Measurements from ENCODE around the gene DZIP1.

DNA sequence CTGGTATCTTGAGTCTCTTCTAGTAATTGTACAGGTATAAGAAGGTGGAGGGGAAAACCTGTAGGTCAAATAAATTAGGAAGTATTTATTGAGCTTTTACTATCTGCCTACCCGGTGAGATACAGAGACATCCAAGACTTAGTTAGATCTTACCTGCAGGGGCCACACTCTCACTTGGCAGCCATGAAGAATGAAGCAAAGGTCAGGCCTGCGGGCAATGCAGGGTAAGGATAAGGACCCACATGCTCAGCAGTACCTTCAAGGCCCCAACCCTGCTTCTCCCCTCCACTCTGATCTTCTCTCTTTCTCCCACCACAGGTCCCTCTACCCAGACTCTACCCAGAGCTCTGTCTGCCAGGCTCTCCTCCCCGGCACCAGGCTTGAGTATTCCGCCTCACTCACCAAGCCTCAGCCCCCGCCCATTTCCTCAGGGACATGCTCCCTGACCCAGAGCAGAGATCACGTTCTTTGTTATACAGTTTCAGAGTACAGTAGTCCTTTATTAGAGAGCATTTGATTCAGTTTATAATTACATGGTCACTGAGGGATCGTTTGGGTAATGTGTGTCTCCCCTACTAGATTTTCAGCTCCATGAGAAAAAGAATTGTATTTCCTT is 110.9 kb downstream of the DZIP1 start:
- TF ChIP-seq BCL11A (IDR thresholded peaks at IDR 0.05; ENCODE audit: low read depth, low read length) (no peak), JUNB (IDR thresholded peaks at IDR 0.05) (no peak), EZH2 (IDR thresholded peaks at IDR 0.05; ENCODE audit: borderline replicate concordance, control insufficient read depth, low read depth, low read length) (no peak), PRDM15 (CRISPR knock-in tag; IDR thresholded peaks at IDR 0.05) (no peak), MYB (IDR thresholded peaks at IDR 0.05; ENCODE audit: borderline replicate concordance, low read depth, low read length) (no peak), HDGF (IDR thresholded peaks at IDR 0.05) (no peak), MXI1 (IDR thresholded peaks at IDR 0.05; ENCODE audit: low read depth, low read length) (no peak), SRF (IDR thresholded peaks at IDR 0.05; ENCODE audit: low read depth in 2 of 2, low read length in 2 of 2) (no peak)
- TF ChIP-seq, protein P1, sequence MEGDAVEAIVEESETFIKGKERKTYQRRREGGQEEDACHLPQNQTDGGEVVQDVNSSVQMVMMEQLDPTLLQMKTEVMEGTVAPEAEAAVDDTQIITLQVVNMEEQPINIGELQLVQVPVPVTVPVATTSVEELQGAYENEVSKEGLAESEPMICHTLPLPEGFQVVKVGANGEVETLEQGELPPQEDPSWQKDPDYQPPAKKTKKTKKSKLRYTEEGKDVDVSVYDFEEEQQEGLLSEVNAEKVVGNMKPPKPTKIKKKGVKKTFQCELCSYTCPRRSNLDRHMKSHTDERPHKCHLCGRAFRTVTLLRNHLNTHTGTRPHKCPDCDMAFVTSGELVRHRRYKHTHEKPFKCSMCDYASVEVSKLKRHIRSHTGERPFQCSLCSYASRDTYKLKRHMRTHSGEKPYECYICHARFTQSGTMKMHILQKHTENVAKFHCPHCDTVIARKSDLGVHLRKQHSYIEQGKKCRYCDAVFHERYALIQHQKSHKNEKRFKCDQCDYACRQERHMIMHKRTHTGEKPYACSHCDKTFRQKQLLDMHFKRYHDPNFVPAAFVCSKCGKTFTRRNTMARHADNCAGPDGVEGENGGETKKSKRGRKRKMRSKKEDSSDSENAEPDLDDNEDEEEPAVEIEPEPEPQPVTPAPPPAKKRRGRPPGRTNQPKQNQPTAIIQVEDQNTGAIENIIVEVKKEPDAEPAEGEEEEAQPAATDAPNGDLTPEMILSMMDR (IDR thresholded peaks at IDR 0.05 in 2 of 3, conservative IDR thresholded peaks at IDR 0.05 in 1 of 3; ENCODE audit: control insufficient read depth in 2 of 3, extremely low read depth in 1 of 3, insufficient read depth in 1 of 3, low read depth in 3 of 3, low read length in 3 of 3): no peak
- TF ChIP-seq, protein P2, sequence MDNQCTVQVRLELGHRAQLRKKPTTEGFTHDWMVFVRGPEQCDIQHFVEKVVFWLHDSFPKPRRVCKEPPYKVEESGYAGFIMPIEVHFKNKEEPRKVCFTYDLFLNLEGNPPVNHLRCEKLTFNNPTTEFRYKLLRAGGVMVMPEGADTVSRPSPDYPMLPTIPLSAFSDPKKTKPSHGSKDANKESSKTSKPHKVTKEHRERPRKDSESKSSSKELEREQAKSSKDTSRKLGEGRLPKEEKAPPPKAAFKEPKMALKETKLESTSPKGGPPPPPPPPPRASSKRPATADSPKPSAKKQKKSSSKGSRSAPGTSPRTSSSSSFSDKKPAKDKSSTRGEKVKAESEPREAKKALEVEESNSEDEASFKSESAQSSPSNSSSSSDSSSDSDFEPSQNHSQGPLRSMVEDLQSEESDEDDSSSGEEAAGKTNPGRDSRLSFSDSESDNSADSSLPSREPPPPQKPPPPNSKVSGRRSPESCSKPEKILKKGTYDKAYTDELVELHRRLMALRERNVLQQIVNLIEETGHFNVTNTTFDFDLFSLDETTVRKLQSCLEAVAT (IDR thresholded peaks at IDR 0.05): no peak
- TF ChIP-seq, protein P3, sequence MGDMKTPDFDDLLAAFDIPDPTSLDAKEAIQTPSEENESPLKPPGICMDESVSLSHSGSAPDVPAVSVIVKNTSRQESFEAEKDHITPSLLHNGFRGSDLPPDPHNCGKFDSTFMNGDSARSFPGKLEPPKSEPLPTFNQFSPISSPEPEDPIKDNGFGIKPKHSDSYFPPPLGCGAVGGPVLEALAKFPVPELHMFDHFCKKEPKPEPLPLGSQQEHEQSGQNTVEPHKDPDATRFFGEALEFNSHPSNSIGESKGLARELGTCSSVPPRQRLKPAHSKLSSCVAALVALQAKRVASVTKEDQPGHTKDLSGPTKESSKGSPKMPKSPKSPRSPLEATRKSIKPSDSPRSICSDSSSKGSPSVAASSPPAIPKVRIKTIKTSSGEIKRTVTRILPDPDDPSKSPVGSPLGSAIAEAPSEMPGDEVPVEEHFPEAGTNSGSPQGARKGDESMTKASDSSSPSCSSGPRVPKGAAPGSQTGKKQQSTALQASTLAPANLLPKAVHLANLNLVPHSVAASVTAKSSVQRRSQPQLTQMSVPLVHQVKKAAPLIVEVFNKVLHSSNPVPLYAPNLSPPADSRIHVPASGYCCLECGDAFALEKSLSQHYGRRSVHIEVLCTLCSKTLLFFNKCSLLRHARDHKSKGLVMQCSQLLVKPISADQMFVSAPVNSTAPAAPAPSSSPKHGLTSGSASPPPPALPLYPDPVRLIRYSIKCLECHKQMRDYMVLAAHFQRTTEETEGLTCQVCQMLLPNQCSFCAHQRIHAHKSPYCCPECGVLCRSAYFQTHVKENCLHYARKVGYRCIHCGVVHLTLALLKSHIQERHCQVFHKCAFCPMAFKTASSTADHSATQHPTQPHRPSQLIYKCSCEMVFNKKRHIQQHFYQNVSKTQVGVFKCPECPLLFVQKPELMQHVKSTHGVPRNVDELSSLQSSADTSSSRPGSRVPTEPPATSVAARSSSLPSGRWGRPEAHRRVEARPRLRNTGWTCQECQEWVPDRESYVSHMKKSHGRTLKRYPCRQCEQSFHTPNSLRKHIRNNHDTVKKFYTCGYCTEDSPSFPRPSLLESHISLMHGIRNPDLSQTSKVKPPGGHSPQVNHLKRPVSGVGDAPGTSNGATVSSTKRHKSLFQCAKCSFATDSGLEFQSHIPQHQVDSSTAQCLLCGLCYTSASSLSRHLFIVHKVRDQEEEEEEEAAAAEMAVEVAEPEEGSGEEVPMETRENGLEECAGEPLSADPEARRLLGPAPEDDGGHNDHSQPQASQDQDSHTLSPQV (IDR thresholded peaks at IDR 0.05): no peak
